NCI-H446 (cell line): ENCODE results near the gene NCAM2.

ENCODE experiments used
- DNase-seq, 2 experiments: peaks; one replicate each; lab custom pipeline; 2025; lab: John Stamatoyannopoulos, UW

NCAM2 gene

GRCh38 chr21:21028275-21028820 is 30.1 kb downstream of the NCAM2 start:
- no peak for DNase-seq

GRCh38 chr21:21029164-21029563 is 31.0 kb downstream of the NCAM2 start:
- DNase-seq, result peak in 1 of 2 experiments; percentile 50

GRCh38 chr21:21030311-21030710 is 32.1 kb downstream of the NCAM2 start:
- DNase-seq, result no peak

- no peak for DNase-seq
Observed at GRCh38 chr21:21034036-21034435, 35.8 kb downstream of the NCAM2 start.

- DNase-seq, result no peak
Observed at GRCh38 chr21:21039624-21040170, 41.5 kb downstream of the NCAM2 start.

- peak in 1 of 2 experiments; percentile 10 for DNase-seq
Observed at GRCh38 chr21:21045518-21045917, 47.3 kb downstream of the NCAM2 start.

GRCh38 chr21:21046063-21046462 is 47.9 kb downstream of the NCAM2 start:
- no peak for DNase-seq

GRCh38 chr21:21051109-21052055 is 53.2 kb downstream of the NCAM2 start:
- no peak for DNase-seq

- DNase-seq, result no peak
Observed at GRCh38 chr21:21052672-21053071, 54.5 kb downstream of the NCAM2 start.

GRCh38 chr21:21057349-21058062 is 59.3 kb downstream of the NCAM2 start:
- DNase-seq, result peak in 1 of 2 experiments; percentile 2

GRCh38 chr21:21063828-21064227 is 65.6 kb downstream of the NCAM2 start:
- DNase-seq, result no peak

GRCh38 chr21:21064353-21064752 is 66.1 kb downstream of the NCAM2 start:
- no peak for DNase-seq

GRCh38 chr21:21067375-21067774 is 69.2 kb downstream of the NCAM2 start:
- DNase-seq, result no peak

- no peak for DNase-seq
Observed at GRCh38 chr21:21074305-21074704, 76.1 kb downstream of the NCAM2 start.

GRCh38 chr21:21076051-21076450 is 77.8 kb downstream of the NCAM2 start:
- no peak for DNase-seq

- DNase-seq, result no peak
Observed at GRCh38 chr21:21076491-21076890, 78.3 kb downstream of the NCAM2 start.

GRCh38 chr21:21079646-21080045 is 81.4 kb downstream of the NCAM2 start:
- no peak for DNase-seq

- no peak for DNase-seq
Observed at GRCh38 chr21:21084179-21084578, 86.0 kb downstream of the NCAM2 start.

- DNase-seq, result peak in 1 of 2 experiments; percentile 67
Observed at GRCh38 chr21:21085206-21085605, 87.0 kb downstream of the NCAM2 start.

- no peak for DNase-seq
Observed at GRCh38 chr21:21096956-21097355, 98.7 kb downstream of the NCAM2 start.

- no peak for DNase-seq
Observed at GRCh38 chr21:21097466-21097865, 99.3 kb downstream of the NCAM2 start.

- peak; percentile 51 to 71 for DNase-seq
Observed at GRCh38 chr21:21101911-21102310, 103.7 kb downstream of the NCAM2 start.
